GM23248 (cell line): Measurements from ENCODE around the gene CDH7.

Experiments
- EZH2 ChIP-seq: fragments of 200-600 bp; sonication (generic); IDR thresholded peaks from 2 replicates; pipeline ENCODE4 v1.6.1; 2018; ENCODE audit warnings: antibody characterized with exemption, mild to moderate bottlenecking; ENCODE audit not compliant: insufficient read depth, poor library complexity, severe bottlenecking
- EZH2phosphoT487 ChIP-seq: fragments of 200-600 bp; sonication (generic); IDR thresholded peaks from 2 replicates; pipeline ENCODE4 v1.6.1; 2018; ENCODE audit warnings: antibody characterized with exemption, moderate library complexity, mild to moderate bottlenecking, low read depth; ENCODE audit not compliant: insufficient read depth

DNA sequence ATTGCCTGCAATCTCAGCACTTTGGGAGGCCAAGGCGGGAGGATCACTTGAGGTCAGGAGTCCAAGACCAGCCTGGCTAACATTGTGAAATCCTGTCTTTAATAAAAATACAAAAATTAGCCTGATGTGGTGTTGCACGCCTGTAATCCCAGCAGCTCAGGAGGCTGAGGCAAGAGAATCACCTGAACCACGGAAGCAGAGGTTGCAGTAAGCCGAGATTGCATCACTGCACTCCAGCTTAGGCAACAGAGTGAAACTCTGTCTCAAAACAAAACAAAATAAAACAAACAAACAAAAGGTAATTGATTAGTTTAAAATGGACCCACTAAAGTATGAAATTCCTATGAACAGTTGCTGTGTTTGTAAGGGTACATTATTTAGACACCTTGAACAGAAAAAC, 39.8 kb downstream of the CDH7 start:
- TF ChIP-seq EZH2 (no peak), EZH2phosphoT487 (no peak)
